Measurements from ENCODE around the gene WWOX.
"Not testable (repeated sequence)": the region's sequence is repeated elsewhere in the genome, so short reads cannot be mapped to it uniquely, and the experiment has no call there.

The WWOX gene

GRCh38 chr16:78099271-78100111 lies at the start of gene WWOX:
TSS of gene WWOX (plus strand) at chr16:78099654.
- DNase-seq (ENCODE audit: low read depth in 4 of 4, low spot score in 1 of 4) = peak; percentile 84 to 92 (median 88)

- DNase-seq (ENCODE audit: low read depth in 4 of 4, low spot score in 1 of 4) = no peak
Measured at GRCh38 chr16:78050734-78051400, 48.6 kb upstream of the WWOX start.

DNA sequence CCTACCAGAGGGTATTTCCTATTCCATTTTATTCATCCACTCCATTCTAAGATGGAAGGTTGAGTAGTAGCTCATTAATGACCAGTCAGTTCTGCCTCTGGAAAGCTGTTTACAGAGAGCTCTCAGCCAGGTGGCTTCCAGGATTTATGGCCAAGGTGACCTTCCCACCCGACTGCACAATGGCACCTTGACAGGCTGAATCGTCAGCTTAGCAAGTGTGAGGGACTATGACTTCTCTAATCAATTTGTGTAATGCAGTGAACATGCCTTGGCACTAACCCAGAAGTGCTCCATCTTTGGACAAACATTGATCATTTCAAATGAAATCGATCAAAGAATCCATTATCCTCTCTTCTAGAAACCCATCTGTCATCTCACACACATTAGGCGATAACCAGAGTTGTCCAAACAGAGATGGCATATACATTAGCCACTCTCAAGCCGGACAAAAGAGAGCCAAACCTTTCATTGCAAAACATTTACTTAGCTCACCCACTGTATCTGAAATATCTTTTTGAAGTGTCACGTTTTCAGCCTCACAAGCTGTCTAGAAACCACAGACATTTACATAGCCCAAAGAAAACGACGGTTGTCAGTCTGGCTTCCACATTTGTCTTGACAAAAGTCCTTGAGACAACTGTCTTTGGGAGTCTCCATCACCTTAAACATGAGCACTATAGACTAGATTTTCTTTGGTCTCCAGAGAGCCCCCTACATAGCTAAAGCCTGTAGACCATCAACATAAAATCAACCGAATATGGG lies 41.5 kb upstream of the WWOX start:
- DNase-seq (ENCODE audit: low read depth in 4 of 4, low spot score in 1 of 4) = no peak

- DNase-seq (ENCODE audit: low read depth in 4 of 4, low spot score in 1 of 4) = not testable (repeated sequence)
Measured at GRCh38 chr16:78059806-78060205, 39.6 kb upstream of the WWOX start.

DNA sequence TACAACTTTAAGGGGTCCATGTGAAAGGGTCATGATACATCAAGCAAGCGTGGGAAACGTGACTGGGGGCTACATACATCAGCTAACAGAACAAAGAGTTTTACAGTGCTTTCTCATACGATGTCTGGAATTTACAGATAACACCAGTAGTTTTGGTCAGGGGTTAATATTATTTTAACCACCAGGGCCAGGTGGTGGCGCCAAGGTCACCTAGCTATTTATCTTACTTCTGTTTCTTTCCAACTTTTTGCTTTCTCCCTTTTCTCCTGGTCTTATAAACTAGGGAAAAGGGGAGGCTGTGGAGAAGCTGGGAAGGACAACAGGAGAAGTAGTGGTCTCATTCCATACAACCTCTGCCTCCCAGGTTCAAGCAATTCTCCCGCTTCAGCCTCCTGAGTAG lies 39.2 kb upstream of the WWOX start:
- DNase-seq (ENCODE audit: low read depth in 4 of 4, low spot score in 1 of 4) = no peak

GRCh38 chr16:78060809-78061208 lies 38.6 kb upstream of the WWOX start:
- no peak for DNase-seq (ENCODE audit: low read depth in 4 of 4, low spot score in 1 of 4)

- no peak for DNase-seq (ENCODE audit: low read depth in 4 of 4, low spot score in 1 of 4)
Measured at GRCh38 chr16:78065319-78065718, 34.1 kb upstream of the WWOX start.

DNA sequence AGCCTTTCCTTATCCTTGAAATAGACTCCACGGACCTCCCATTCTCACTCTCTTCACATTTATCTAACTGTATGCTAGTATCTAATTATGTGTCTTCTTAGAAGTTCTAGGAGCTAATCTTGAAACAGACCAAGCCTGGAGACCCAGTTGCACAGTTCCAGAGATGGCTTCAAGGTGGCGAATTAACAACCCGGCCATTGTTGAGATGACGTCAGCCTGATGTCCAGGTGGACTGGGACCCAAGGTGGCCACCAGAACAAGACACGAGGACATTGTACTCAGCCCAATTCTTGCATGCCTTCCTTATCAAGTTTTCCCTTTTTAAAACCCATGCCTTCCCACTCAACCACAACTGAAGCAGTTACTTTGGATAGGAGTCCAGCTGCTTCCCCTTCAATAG lies 29.5 kb upstream of the WWOX start:
- no peak for DNase-seq (ENCODE audit: low read depth in 4 of 4, low spot score in 1 of 4)

DNA sequence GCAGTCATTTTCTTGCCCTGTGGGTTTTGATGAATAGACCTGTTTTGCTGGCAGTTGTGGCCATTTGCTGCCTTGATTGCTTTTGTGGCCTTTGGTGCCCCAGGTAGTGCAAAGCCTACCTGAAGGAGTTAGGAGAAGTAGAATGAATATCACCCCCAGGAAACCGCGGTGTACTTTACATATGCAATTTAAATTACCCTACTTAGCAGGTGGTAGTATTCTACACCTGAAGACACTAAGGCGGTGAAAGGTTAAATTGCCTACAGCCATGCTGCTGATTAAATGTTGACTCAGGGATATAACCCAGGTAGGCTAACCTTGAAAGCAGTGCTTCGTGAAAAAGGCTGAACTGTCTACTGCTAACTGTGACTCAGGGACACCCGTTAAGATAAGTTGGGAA lies 27.2 kb upstream of the WWOX start:
- no peak for DNase-seq (ENCODE audit: low read depth in 4 of 4, low spot score in 1 of 4)

- no peak for DNase-seq (ENCODE audit: low read depth in 4 of 4, low spot score in 1 of 4)
Measured at GRCh38 chr16:78075800-78076199, 23.7 kb upstream of the WWOX start.

DNA sequence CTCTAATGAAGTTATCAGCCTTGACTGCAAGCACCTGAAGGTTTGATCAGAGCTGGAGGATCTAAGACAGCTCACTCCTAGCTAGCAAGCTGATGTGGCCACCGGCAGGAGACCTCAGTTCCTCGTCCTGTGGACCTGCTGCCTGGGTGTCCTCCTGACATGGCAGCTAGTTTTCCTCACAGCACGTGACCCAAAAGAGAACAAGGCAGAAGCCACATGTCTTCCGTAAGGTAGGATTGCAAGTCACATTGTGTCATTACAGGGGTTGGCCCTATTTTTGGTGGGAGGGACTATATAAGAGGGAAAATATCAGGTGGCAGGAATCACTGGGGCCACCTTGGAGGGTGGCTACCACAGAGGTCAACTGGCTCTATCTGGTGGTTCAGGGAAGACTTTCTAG lies 18.1 kb upstream of the WWOX start:
- DNase-seq (ENCODE audit: low read depth in 4 of 4, low spot score in 1 of 4) = no peak

GRCh38 chr16:78091419-78091818 lies 8.0 kb upstream of the WWOX start:
- no peak for DNase-seq (ENCODE audit: low read depth in 4 of 4, low spot score in 1 of 4)

DNA sequence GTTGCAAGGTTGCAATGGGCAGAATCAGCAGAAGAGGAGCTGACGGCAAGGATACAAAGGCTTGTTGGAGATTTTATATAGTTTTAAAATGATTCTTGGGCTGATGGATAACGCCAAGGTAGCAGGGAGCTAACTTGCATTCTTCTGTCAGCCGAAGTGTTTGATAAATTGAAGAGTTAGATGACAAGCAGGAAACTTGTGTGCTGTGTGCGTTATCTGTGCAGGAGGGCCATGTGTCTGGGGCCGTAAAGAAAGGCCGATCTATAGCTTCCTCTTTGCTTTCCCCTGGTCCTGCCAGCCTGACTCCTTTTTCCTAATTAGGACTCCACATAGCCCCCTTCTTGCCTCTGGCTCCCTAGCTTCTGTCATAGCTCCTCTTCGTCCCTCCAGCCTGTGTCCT lies 6.7 kb upstream of the WWOX start:
- DNase-seq (ENCODE audit: low read depth in 4 of 4, low spot score in 1 of 4) = no peak

DNA sequence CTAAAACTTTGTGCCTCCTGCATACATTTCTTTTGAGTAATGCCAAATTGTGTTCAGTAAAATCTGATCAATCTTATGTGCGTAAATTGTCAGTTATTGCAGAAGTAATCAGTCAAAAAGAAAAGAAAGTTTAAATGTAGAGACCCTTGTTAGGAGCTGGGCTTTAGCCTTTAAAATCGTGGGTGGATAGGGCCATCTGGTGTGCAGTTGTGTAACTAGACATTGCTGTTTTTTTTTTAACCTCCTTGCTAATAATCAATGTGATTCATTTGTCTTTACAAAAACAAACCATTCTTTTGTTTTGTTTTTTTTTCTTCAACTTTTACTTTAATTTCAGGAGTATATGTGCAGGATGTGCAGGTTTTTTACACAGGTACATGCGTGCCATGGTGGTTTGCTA lies 5.3 kb upstream of the WWOX start:
- no peak for DNase-seq (ENCODE audit: low read depth in 4 of 4, low spot score in 1 of 4)

DNA sequence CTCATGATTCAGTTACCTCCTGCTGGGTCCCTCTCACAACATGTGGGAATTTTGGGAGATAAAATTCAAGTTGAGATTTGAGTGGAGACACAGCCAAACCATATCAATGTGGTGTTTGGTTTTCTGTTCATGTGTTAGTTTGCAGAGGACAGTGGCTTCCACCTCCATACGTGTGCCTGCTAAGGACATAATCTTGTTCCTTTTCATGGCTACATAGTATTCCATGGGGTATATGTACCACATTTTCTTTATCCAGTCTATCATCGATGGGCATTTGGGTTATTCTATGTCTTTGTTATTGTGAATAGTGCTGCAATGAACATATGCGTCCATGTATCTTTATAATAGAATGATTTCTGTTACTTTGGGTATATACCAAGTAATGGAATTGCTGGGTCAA lies 4.5 kb upstream of the WWOX start:
- DNase-seq (ENCODE audit: low read depth in 4 of 4, low spot score in 1 of 4) = no peak

DNA sequence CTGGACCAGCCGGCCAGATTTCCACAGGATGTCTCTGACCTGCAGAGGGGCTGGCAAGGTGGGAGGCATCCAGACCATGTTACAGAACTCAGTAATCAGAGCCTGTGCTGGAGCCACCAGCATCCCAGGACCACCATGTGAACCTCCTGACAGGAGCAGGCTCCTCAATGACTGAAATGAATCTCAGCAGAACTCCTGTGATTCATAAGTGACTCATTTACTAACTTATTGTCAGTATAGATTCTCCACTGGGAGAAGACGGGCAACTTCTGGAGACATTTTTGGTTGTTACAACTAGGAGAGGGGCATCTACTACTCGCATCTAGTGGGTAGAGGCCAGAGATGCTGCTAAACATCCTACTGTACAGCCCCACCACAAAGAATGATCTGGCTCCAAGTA lies 3.1 kb upstream of the WWOX start:
- no peak for DNase-seq (ENCODE audit: low read depth in 4 of 4, low spot score in 1 of 4)

- no peak for DNase-seq (ENCODE audit: low read depth in 4 of 4, low spot score in 1 of 4)
Measured at GRCh38 chr16:78097548-78097947, 1.9 kb upstream of the WWOX start.

DNA sequence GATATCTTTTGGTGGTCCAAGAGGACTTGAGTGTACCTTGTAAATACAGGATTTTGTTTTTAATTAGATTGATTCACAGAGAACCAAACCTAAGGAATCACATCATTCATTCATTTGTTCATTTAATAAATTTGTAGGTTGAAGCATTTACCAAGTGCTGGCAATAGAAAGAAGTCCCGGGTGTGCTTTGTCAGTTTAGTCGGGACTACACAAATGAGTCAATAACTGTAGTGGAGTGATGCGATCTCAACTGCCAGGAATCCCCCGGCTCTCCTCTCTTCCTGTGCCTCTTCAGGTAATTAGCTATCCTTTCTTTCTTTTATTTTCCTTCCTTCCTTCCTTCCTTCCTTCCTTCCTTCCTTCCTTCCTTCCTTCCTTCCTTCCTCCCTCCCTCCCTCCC lies 1.4 kb upstream of the WWOX start:
- DNase-seq (ENCODE audit: low read depth in 4 of 4, low spot score in 1 of 4) = no peak

- no peak for DNase-seq (ENCODE audit: low read depth in 4 of 4, low spot score in 1 of 4)
Measured at GRCh38 chr16:78098595-78099270, 721 bp upstream of the WWOX start.

- DNase-seq (ENCODE audit: low read depth in 4 of 4, low spot score in 1 of 4) = peak in 1 of 4 experiments; percentile 35
Measured at GRCh38 chr16:78100112-78100467, 636 bp downstream of the WWOX start.

GRCh38 chr16:78102122-78102660 lies 2.7 kb downstream of the WWOX start:
- DNase-seq (ENCODE audit: low read depth in 4 of 4, low spot score in 1 of 4) = no peak

Data from stimulated activated CD4-positive, alpha-beta T cell treated with anti-CD3 and anti-CD28 coated beads, Interleukin-1b, Interleukin-23, amount 100 ng/mL, for 24 hours (primary cell).